Skeletal muscle satellite cell (primary cell): ENCODE results near the gene EIF2A.
A peak's percentile ranks its signal among the peaks of the same experiment; 100 is the strongest.

ENCODE experiments used
- H3K27me3 ChIP-seq: 2 replicates; pipeline ENCODE4 v1.7.0; 2013; ENCODE audit warnings: low read length; ENCODE audit not compliant: control insufficient read depth, insufficient read depth
- H3K36me3 ChIP-seq: 2 replicates; pipeline ENCODE4 v1.7.0; 2013; ENCODE audit warnings: mild to moderate bottlenecking, control low read depth, low read length; ENCODE audit not compliant: insufficient read depth
- H3K4me1 ChIP-seq: 2 replicates; pipeline ENCODE4 v1.7.0; 2013; ENCODE audit warnings: low read length; ENCODE audit not compliant: control insufficient read depth, insufficient read depth
- H3K4me2 ChIP-seq: 2 replicates; pipeline ENCODE4 v1.7.0; 2013; ENCODE audit warnings: mild to moderate bottlenecking, low read length
- H3K4me3 ChIP-seq: 2 replicates; pipeline ENCODE4 v1.7.0; 2013; ENCODE audit warnings: low read length
- H3K9ac ChIP-seq: 2 replicates; pipeline ENCODE4 v1.7.0; 2013; ENCODE audit warnings: mild to moderate bottlenecking, low read depth, low read length, moderate library complexity
- H3K9me3 ChIP-seq: replicated peaks from 2 replicates; pipeline ENCODE4 v1.7.0; 2013; ENCODE audit warnings: mild to moderate bottlenecking, control low read depth, low read length

The EIF2A gene

DNA sequence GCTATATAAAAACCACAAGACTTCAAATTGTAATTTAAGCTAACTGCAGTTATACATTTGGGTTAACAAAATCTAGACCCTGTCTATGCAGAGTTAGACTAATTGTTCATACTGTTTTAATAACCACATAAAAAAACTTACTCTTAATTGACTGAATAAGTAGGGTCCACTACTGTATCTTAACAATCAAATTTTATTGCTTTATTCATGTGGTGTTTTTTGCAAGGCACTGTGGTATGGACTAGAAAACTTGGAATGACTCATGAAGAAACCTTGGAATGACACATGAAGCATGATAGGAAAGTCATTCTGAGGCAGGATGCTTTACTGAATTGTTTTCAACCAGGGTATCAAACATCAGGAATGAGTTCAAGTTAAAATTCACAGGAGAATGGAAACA lies 2.5 kb upstream of the EIF2A start:
- H3K4me1 ChIP-seq = peaks cover 25% of the 10 kb centered on the region
- peaks cover 17% of the 10 kb centered on the region for H3K36me3 ChIP-seq
- no peaks in the 10 kb centered on the region for H3K9me3 ChIP-seq
- no peaks in the 10 kb centered on the region for H3K27me3 ChIP-seq
- peak overlapping the region; percentile 91 for H3K9ac ChIP-seq
- H3K4me3 ChIP-seq = peak overlapping the region; percentile 84
- H3K4me2 ChIP-seq = peak overlapping the region; percentile 87

- Histone ChIP-seq H3K36me3 (peaks cover 21% of the 10 kb centered on the region), H3K4me1 (peaks cover 25% of the 10 kb centered on the region), H3K27me3 (no peaks in the 10 kb centered on the region), H3K4me3 (peak overlapping the region; percentile 84), H3K9ac (peak overlapping the region; percentile 91), H3K4me2 (peak overlapping the region; percentile 87), H3K9me3 (no peaks in the 10 kb centered on the region)
Measured at GRCh38 chr3:150544726-150545125, 1.9 kb upstream of the EIF2A start.

DNA sequence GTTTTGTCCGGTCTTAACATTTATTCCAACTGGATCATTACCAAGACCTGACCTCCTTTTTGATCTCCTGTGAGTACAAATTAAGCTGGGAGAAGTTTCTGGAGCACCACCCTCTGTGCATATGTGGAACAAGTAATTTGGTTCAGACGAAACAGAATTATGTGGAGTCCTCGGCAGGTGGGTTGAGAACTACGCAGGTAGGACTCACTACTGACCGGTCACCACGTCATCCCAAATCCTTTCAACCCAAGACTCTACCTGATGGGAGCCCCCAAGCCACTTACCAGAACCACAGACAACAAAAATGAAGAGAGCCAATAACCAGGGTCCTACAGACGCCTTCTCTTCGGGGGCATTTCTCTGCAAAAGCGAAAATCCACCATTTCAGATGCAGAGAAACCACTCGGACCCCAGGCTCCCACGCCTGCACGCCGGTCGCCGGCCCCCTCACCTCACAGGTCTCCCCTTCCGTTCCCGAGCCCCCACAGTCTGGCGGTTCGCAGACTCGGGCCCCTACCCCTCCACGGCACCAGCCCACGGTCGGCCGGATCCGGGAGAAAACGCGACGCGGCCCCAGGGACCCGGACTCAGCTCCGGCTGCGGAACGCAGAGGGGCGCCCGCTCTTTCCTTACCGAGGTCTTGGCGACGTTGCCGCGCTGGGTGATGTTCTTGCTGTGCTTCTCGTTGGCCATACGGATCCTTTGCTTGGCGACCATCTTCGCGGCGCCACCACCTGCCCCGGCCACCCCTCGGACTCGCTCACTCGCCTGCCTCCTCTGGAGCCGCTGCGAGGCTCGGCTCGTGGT lies 965 bp upstream of the EIF2A start:
- H3K36me3 ChIP-seq = peaks cover 21% of the 10 kb centered on the region
- H3K27me3 ChIP-seq = no peaks in the 10 kb centered on the region
- peak overlapping the region; percentile 84 for H3K4me3 ChIP-seq
- no peaks in the 10 kb centered on the region for H3K9me3 ChIP-seq
- peaks cover 25% of the 10 kb centered on the region for H3K4me1 ChIP-seq
- H3K4me2 ChIP-seq = peak overlapping the region; percentile 87
- H3K9ac ChIP-seq = peak overlapping the region; percentile 91

DNA sequence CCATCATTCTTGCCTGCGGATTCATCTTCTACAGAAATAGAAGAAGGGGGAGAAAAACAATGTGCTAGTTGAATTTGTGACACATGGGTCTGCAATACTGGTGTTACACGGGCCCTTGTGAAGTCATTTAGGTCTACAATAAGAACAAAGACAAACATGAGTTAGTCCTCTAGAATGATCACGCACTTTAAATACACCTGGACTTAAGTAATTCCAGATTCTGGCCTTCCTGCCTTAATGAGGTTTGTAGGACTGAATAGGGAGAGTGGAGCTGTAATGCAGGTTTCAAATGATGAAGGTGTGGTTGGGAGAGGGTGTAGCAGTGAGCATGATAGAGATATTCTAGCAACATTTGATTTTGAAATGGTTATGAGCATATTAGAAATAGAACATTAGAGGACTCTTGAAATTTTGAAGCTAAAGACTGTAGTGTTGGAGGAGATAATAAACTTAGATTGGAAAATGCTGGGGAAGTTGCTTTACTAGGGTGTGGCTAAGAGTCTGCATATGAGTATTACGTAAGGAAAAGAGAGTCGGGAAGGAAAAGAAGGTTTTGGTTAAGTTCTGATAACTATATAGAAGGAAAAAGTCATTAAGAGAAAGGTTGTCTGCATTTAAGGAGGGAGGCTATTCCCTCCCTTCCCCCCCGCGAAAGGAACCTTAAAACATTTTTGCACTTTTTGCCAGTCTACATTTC lies 606 bp downstream of the EIF2A start:
- H3K4me1 ChIP-seq = peaks cover 25% of the 10 kb centered on the region
- H3K9me3 ChIP-seq = no peaks in the 10 kb centered on the region
- H3K9ac ChIP-seq = peak overlapping the region; percentile 91
- H3K27me3 ChIP-seq = no peaks in the 10 kb centered on the region
- peak overlapping the region; percentile 84 for H3K4me3 ChIP-seq
- H3K4me2 ChIP-seq = peak overlapping the region; percentile 91
- H3K36me3 ChIP-seq = peaks cover 20% of the 10 kb centered on the region

GRCh38 chr3:150555859-150556436 lies 9.4 kb downstream of the EIF2A start:
- Histone ChIP-seq H3K9me3 (no peaks in the 10 kb centered on the region), H3K27me3 (no peaks in the 10 kb centered on the region), H3K4me3 (no peak overlapping the region), H3K9ac (no peak overlapping the region), H3K36me3 (peaks cover 21% of the 10 kb centered on the region), H3K4me1 (no peaks in the 10 kb centered on the region), H3K4me2 (no peak overlapping the region)

GRCh38 chr3:150556792-150557191 lies 10.2 kb downstream of the EIF2A start:
- Histone ChIP-seq H3K4me1 (no peaks in the 10 kb centered on the region), H3K4me2 (no peak overlapping the region), H3K36me3 (peaks cover 19% of the 10 kb centered on the region), H3K9ac (no peak overlapping the region), H3K27me3 (no peaks in the 10 kb centered on the region), H3K4me3 (no peak overlapping the region), H3K9me3 (no peaks in the 10 kb centered on the region)

GRCh38 chr3:150557725-150558124 lies 11.1 kb downstream of the EIF2A start:
- Histone ChIP-seq H3K4me1 (no peaks in the 10 kb centered on the region), H3K4me2 (no peak overlapping the region), H3K9ac (no peak overlapping the region), H3K36me3 (peaks cover 22% of the 10 kb centered on the region), H3K27me3 (no peaks in the 10 kb centered on the region), H3K4me3 (no peak overlapping the region), H3K9me3 (no peaks in the 10 kb centered on the region)

GRCh38 chr3:150564243-150564642 lies 17.7 kb downstream of the EIF2A start:
- Histone ChIP-seq H3K4me1 (no peaks in the 10 kb centered on the region), H3K9ac (no peak overlapping the region), H3K36me3 (peaks cover 41% of the 10 kb centered on the region), H3K27me3 (no peaks in the 10 kb centered on the region), H3K4me3 (no peak overlapping the region), H3K9me3 (no peaks in the 10 kb centered on the region), H3K4me2 (no peak overlapping the region)

DNA sequence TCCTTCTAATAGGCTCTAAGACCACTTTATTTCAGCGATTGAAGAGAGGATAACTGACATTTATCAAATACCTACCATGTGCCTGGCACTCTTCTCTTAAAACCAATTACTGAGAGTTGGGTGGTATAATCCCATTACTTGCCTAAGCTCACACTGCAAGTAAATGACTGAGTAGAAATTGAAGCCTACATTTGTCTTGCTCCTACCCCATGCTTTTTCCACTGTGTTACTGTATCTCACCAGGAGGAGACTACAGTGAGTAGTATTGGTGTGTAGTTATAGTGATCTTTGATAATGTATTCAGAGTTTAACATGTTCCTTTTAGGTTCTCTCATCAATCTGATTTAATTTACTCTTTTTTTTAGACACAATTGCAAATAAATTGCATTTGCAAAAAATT lies 20.7 kb downstream of the EIF2A start:
- Histone ChIP-seq H3K4me3 (no peak overlapping the region), H3K4me1 (no peaks in the 10 kb centered on the region), H3K36me3 (peaks cover 60% of the 10 kb centered on the region)

DNA sequence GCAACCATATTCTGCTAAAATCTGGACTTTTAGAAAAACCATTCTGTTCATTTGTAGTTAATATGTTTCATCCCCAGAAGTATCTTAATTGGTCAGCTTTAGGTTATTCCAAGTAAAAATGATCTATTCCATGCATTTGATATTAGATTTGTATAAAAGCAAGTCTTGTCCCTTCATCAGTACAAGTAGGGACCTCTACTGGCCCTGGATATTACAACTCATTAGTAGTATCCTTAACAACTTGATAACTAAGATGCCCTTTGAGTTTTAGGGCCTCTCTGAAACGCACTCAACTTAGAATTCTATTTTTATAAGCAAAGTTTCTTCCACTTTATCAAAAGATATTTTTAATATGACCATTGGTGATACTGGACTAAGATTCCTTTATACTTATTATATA lies 31.3 kb downstream of the EIF2A start:
- peaks cover 56% of the 10 kb centered on the region for H3K36me3 ChIP-seq
- H3K9ac ChIP-seq = no peak overlapping the region
- no peaks in the 10 kb centered on the region for H3K9me3 ChIP-seq
- no peak overlapping the region for H3K4me3 ChIP-seq
- H3K4me2 ChIP-seq = no peak overlapping the region
- H3K4me1 ChIP-seq = no peaks in the 10 kb centered on the region
- H3K27me3 ChIP-seq = no peaks in the 10 kb centered on the region

More for the DNA sequence above, 20.7 kb downstream of the EIF2A start:
- no peak overlapping the region for H3K4me2 ChIP-seq
- no peak overlapping the region for H3K9ac ChIP-seq
- no peaks in the 10 kb centered on the region for H3K27me3 ChIP-seq
- no peaks in the 10 kb centered on the region for H3K9me3 ChIP-seq

DNA sequence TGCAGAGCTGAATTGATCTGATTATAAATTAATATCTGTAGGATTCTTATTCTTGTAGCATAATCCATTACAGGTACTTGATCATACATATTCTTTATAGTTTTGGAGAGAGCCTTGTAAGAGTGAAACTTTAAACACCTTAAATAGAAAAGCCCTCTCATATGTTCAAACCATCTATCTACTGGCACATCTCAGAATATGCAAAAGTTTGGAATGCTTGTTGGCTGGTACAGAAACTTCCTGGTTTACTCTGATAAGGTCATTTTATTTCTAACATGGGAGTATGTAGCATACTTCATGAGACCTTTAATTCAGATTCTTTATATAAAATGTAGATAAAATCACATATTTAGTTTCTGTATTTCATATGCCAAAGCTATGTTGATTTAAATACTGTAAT lies 34.6 kb downstream of the EIF2A start:
- no peaks in the 10 kb centered on the region for H3K4me1 ChIP-seq
- H3K9me3 ChIP-seq = no peaks in the 10 kb centered on the region
- H3K4me3 ChIP-seq = no peak overlapping the region
- H3K9ac ChIP-seq = no peak overlapping the region
- no peaks in the 10 kb centered on the region for H3K27me3 ChIP-seq
- peaks cover 66% of the 10 kb centered on the region for H3K36me3 ChIP-seq
- H3K4me2 ChIP-seq = no peak overlapping the region
